Measurements from ENCODE around the gene HAPLN1. TPM values are rescaled to one million over a fixed set of nuclear protein-coding genes. Genes with fewer than 3 reads are reported as not detected.

Gene HAPLN1
- total RNA-seq, 1 donor from 2014 or later: not detected

DNA sequence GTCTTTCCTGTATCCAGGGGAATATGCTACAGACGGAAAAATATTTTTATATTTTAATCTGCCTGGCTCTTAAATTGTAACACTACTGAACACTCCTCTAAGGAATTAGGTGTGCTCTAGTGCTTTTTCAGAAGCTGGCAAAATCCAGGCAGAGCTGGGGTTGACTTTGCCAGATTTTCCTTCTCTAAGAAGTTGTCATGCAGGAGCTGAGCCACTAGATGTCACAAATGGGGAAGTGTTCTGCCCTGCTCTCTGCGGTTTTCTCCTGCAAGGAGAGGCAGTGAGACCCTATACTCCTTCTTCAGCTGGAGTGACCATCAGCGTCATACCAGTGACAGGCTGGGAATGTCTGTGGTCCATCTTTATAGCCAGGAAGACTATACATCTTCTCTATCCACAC is 112.5 kb downstream of the HAPLN1 start:
- Histone ChIP-seq H3K36me3 (no peaks in the 10 kb centered on the region), H3K9me3 (no peaks in the 10 kb centered on the region), H3K27ac (no peak overlapping the region), H3K27me3 (no peaks in the 10 kb centered on the region), H3K4me1 (no peaks in the 10 kb centered on the region), H3K4me3 (no peak overlapping the region)
- DNase-seq (ENCODE audit: extremely low spot score in 2 of 2): no peak
- TF ChIP-seq POLR2AphosphoS5 (IDR thresholded peaks at IDR 0.05; ENCODE audit: insufficient read depth in 1 of 2, low read depth in 1 of 2): no peak
- no peak for TF ChIP-seq POLR2A (IDR thresholded peaks at IDR 0.05)
- intact Hi-C loops (cut with DNase I): no loop called here

DNA sequence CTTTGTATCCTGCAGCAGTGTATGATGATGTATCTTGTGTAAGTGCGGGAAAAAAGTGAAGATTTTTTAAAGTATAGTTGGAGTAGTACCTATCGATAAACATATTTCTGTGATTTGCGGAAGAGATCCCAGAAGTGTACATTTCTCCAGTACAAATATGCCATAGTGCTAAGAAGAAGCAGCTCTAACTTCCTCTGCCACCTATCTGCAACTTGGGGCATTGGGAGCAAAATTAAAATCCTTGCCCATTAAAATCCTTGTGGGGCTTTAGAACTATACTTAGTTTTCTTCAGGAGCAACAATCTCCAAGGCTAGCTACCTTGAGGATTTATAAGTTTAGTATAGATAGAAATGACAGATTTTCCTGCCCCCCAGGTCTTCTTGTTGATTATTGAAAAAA is 125.4 kb downstream of the HAPLN1 start:
- Histone ChIP-seq H3K9me3 (no peaks in the 10 kb centered on the region), H3K27ac (no peak overlapping the region), H3K4me1 (no peaks in the 10 kb centered on the region), H3K27me3 (no peaks in the 10 kb centered on the region), H3K36me3 (no peaks in the 10 kb centered on the region), H3K4me3 (no peak overlapping the region)
- TF ChIP-seq POLR2AphosphoS5 (IDR thresholded peaks at IDR 0.05; ENCODE audit: insufficient read depth in 1 of 2, low read depth in 1 of 2): no peak
- no peak for TF ChIP-seq POLR2A (IDR thresholded peaks at IDR 0.05)
- TF ChIP-seq, protein P1, sequence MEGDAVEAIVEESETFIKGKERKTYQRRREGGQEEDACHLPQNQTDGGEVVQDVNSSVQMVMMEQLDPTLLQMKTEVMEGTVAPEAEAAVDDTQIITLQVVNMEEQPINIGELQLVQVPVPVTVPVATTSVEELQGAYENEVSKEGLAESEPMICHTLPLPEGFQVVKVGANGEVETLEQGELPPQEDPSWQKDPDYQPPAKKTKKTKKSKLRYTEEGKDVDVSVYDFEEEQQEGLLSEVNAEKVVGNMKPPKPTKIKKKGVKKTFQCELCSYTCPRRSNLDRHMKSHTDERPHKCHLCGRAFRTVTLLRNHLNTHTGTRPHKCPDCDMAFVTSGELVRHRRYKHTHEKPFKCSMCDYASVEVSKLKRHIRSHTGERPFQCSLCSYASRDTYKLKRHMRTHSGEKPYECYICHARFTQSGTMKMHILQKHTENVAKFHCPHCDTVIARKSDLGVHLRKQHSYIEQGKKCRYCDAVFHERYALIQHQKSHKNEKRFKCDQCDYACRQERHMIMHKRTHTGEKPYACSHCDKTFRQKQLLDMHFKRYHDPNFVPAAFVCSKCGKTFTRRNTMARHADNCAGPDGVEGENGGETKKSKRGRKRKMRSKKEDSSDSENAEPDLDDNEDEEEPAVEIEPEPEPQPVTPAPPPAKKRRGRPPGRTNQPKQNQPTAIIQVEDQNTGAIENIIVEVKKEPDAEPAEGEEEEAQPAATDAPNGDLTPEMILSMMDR (IDR thresholded peaks at IDR 0.05): no peak
- no peak for DNase-seq (ENCODE audit: extremely low spot score in 2 of 2)
- intact Hi-C loops (cut with DNase I): no loop called here

DNA sequence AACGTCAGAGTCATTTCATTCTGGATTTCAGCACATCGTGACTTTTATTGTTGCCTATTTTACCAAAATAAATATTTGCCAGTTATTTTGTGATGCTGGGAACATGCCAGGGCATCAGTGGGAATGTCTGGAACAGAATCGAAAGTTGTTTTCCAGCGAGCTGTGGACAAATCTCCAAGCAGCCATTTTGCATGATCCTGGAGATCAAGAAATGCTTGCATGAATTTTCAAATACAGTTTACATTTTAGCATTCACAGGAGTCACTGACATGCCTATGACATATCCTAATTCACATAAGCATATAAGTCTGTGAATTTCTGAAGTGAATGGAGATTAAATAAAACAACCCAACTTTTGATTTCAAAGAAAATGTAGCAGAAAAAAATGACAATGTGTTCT is 129.7 kb downstream of the HAPLN1 start:
- H3K4me1 ChIP-seq: no peaks in the 10 kb centered on the region
- DNase-seq (ENCODE audit: extremely low spot score in 2 of 2): no peak
- intact Hi-C loops (cut with DNase I): no loop called here

DNA sequence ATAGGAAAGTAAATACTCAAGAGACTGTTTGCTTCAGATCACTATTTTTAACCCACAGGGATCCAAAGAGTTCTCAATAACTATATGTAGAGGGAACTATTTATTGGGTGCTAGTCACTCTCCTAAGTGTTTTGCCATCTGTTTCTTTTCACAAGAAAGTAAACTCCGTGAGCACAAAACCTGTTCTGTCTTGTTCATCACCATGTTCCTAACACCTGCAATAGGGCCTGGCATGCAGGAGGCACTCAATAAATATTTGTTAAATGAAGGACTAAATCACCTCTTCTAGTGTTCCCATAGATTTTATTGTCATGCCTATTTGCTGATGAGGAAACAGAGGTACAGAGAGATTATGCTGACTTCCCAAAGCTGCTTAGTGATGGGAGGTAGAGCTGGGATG is 130.9 kb downstream of the HAPLN1 start:
- no peaks in the 10 kb centered on the region for H3K4me1 ChIP-seq
- TF ChIP-seq POLR2AphosphoS5 (IDR thresholded peaks at IDR 0.05; ENCODE audit: insufficient read depth in 1 of 2, low read depth in 1 of 2) (no peak), POLR2A (IDR thresholded peaks at IDR 0.05) (no peak)
- TF ChIP-seq, protein P1 (IDR thresholded peaks at IDR 0.05): no peak
- intact Hi-C loops (cut with DNase I): no loop called here
- no peaks in the 10 kb centered on the region for H3K27me3 ChIP-seq
- no peak overlapping the region for H3K4me3 ChIP-seq
- H3K27ac ChIP-seq: no peak overlapping the region
- H3K9me3 ChIP-seq: no peaks in the 10 kb centered on the region
- H3K36me3 ChIP-seq: no peaks in the 10 kb centered on the region
- no peak for DNase-seq (ENCODE audit: extremely low spot score in 2 of 2)

More for the DNA sequence above, 129.7 kb downstream of the HAPLN1 start:
- TF ChIP-seq, protein P1 (IDR thresholded peaks at IDR 0.05): no peak
- no peak for TF ChIP-seq POLR2A (IDR thresholded peaks at IDR 0.05)
- TF ChIP-seq POLR2AphosphoS5 (IDR thresholded peaks at IDR 0.05; ENCODE audit: insufficient read depth in 1 of 2, low read depth in 1 of 2): no peak
- Histone ChIP-seq H3K36me3 (no peaks in the 10 kb centered on the region), H3K9me3 (no peaks in the 10 kb centered on the region), H3K27me3 (no peaks in the 10 kb centered on the region), H3K27ac (no peak overlapping the region), H3K4me3 (no peak overlapping the region)

Small RNA genes lying within 50 kb of the gene (small RNA-seq; reads per million reads assigned to genes)
- gene RN7SKP295 (not detected), gene RNU6-620P (not detected)

Other genes with a start within 250 kb of the HAPLN1 start
- 71.2 TPM for gene VCAN, start 249.1 kb downstream of the HAPLN1 start, total RNA-seq

Measured in vagina (tissue), 2 donors.